Measurements from ENCODE around the gene MORC2.

GRCh38 chr22:30969532-30970355 lies 1.2 kb upstream of the MORC2 start:
- TF ChIP-seq CTCF (IDR thresholded peaks at IDR 0.05 in 4 of 5, conservative IDR thresholded peaks at IDR 0.05 in 1 of 5) (peak in 2 of 5 experiments; percentile 22 to 34), POLR2A (IDR thresholded peaks at IDR 0.05) (no peak)

Data from gastrocnemius medialis (tissue), 4 donors.